NOMO-1 (cell line): Measurements from ENCODE around the gene BTG1.

Experiments used
- DNase-seq, 2 experiments: peaks; one replicate each; lab custom pipeline; 2025; ENCODE audit not compliant: unreplicated experiment in 2 of 2; lab: John Stamatoyannopoulos, UW

Gene BTG1

DNA sequence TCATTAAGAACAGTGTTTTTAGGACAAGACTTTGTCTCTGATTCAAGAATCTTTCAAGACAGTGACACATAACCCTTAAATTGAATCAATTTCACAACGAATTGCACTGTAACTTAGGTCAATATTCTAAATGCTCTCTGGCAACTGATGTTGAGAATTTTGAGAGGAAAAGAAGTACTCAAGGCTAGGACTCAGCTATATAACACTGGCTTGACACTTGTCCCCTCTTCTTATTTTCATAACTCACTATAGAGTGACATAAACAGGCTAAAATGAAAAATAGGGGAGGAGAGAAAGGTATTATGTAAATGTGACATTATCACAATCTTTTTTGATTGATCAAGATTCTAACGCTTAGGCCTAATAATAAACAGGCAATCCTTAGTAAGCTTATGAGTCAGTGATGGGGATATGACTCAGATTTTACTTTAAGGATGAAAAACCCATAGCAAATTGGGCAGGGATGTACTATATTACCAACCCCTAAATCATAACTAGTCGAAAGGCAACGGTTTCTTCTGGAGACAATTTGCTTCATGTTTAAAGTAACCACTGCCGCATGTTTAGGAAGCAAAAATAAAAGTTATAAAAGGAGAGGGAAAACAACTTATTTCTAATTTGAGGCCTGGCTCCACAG, 10.9 kb downstream of the BTG1 start:
- peak in 1 of 2 experiments; percentile 58 for DNase-seq

DNA sequence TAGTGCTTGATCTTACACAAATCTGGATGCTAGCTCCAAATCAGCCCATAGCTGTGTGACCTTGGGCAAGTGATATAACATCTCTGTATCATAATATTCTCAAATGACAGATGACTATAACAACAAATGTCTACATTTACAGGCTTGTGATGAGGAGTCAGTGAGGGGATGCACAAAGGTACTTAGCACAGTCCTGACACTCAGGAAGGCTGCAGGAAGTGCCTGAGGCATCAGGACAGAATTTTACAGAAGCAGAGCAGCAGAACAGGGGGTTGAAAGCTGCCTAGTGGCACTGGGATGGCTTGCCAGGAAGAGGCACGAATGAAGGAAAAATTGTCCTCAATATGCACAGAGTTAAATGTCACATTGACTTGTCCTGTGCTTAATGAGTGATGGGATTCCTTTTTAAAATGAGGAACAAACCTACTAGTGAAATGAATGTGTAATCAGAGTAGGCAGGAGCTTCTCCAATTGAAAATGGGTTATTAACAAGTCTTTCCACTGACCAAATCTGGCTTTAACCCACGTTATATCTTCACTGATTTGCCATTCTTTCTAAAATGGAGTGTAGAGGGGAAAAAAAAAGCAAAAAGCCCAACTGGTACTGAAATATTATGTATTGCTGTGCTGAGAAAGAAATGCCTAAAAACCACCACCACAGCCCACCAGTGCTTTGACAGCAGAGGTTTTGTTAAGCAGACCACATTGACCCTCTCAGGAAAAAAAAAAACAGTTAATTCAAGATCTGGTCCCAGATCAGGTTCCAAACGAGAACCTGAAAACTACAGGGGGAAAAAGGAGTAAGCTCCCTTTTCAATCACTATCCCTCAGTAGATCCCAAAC, 11.6 kb downstream of the BTG1 start:
- DNase-seq, result peak in 1 of 2 experiments; percentile 74

DNA sequence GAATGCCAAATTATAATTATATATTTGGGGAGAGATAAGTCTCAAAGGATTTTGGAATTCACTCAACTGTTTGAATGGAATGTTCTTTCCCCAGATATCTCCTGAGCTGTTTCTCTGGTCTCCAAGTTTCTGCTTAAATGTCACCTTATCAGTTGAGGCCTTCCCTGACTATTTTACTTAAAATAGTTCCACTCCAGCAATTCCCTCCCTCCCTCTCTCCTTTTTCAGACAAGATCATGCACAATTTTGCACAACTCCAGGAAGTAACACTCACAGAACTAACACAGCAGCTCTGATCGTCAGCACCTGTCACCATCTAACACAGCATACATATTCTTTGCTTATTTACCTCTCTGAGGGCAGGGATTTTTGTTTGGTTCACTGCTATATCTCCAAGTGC, 12.5 kb downstream of the BTG1 start:
- no peak for DNase-seq

DNA sequence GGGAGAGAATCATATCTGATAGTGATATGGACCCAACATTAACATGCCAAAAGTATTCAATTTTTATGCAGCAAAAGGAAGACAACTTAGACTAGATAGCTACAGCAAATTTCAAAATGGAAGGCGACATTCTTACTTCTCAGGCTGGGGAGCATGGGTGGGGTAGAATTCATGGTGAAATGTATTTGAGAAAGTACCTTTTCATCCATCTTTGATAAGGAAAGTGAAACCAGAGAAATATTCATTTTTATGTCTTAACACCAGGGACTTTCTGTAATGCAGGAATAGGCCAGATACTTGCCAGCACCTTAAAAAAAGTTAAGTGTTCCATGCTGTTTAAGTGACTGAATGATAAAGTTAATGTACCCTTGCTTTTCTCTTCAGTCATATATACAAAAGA, 13.4 kb downstream of the BTG1 start:
- DNase-seq, result peak in 1 of 2 experiments; percentile 9

DNA sequence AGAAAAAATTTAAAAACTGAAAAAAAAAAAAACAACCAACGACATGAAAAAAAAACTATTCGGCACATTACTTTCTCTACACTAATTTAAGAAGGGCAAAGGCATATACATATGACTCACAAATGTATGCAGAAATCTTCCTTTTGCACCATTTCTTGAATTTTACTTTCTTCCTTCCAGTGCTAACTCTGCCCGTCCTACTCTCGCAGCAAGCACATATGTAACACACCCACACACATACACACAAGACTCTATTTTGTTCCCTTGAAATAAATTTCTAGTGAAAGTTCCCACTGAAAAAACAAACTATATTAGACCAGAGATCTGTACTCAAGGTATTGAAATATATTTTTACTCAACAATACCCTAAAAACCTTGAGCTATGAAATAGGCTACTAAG, 14.6 kb downstream of the BTG1 start:
- peak in 1 of 2 experiments; percentile 21 for DNase-seq

DNA sequence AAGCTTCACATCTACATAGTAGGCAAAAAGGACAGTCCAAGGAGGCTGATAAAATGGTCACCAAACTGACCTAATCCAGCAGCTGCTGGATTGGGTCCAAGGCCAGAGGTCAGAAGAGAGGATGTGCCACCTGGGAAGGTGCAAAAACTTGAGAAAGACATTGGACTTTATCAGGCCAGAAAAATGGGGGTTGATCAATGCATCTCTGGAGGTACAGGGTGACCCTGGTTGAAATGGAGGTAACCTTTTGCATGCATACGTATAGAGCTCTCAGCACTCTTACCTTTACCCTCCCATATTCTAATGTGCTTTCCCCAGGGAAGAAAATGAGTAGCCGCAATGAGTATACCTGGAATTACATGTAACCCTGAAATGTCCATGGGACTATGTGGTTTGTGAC, 16.0 kb downstream of the BTG1 start:
- no peak for DNase-seq

DNA sequence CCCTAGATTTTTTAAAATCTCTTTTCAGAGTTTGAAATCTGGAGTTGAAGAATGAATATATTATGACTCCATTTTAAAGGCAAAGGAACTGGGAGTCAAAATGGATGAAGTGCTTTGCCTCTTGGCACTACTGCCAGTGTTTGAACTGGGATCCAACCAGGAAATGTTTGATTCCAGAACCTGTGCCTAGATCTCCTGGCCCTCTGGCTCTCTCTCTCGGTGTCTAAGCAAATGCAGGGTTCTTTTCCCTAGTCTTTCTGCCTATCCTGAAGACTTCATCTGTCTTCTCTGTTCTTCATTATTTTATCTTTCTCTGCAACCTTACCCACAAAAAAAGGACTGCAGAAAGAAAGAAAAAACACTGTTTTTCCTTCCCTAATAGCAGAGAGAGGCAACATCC, 17.0 kb downstream of the BTG1 start:
- DNase-seq, result no peak

DNA sequence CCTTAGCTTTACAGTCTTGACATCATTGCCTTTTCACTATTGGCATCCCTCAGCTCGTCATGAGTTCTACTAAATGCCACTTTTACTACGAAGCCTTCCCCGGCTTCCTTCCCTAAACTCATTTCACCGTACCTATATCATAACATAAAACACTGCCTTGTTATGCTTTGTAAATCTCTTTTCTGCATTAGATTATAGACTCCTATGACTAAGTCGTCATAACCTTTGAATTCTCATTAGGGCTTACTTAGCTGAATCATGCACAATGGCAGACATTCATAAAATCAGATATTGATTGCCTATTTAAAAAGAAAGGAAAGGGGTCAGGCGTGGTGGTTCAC, 21.0 kb downstream of the BTG1 start:
- DNase-seq, result peak in 1 of 2 experiments; percentile 34

DNA sequence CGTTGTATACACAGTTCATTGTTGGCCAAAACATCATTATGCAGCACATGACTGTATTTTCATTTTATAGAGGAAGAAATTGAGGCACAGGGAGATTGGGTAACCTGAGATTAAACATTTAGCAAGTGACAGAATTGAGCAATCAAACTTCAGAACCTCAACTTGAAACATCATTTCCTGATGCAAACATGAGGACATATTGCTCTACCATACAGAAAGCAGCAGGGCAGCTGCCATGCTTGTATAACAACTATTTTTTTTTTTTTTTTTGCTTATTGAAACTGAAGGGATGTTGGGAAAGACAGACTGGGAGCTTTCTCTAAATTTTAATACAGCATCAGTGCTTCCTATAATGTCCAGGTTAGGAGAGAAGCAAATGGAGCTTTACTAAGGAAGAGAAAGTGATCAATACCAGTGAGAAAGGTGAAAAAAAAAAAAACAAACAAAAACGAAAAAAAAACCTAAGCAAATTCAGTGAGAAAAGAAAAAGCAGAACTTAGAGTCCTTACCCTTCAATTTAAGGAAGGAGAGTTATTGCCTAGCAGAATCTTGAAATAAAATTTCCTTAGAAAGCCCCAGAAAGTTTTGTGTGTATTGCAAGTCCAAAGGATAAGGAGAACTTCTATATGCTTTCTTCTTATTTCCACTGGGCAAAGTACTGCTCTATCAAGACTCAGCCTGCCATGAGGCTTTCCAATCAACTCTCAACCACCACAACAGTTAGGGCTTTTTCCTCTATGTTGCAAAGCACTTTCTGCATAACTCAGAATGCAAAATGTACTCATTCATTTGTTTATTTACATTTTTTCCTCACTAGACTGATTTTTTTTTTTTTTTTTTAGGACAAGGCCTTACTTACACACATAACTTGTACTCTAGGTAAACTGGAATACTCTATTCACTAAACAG, 21.6 kb downstream of the BTG1 start:
- DNase-seq, result peak; percentile 63 to 84

DNA sequence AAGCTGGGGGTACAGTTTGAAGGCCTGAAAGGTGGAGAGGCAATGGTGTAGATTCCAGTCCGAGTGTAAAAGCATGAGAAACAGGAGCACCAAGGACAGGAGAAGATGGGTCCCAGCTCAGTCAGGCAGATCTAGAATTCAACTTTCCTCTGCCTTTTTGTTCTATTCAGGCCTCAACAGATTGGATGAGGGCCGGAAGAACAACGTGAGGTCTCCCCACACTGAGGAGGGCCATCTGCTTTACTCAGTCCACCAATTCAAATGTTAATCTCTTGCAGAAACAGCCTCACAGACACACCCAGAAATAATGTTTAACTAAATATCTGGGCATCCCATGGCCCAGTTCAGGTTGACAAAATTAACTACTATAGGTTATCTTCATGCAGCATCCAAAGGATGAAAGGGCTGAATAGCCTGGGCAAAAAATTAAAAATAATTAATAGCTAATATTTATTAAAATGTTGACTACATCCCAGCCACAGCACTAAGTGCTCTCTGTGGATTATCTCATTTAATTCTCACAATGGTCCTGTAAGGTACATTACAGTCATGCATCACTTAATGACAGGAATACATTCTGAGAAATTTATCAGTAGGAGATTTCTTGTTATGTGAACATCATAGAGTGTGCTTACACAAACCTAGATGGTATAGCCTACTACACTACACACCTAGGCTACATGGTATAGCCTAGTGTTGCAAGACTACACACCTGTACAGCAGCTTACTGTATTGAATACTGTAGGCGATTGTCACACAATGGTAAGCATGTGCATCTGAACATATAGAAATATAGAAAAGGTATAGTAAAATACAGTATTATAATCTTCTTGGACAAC, 22.5 kb downstream of the BTG1 start:
- no peak for DNase-seq

DNA sequence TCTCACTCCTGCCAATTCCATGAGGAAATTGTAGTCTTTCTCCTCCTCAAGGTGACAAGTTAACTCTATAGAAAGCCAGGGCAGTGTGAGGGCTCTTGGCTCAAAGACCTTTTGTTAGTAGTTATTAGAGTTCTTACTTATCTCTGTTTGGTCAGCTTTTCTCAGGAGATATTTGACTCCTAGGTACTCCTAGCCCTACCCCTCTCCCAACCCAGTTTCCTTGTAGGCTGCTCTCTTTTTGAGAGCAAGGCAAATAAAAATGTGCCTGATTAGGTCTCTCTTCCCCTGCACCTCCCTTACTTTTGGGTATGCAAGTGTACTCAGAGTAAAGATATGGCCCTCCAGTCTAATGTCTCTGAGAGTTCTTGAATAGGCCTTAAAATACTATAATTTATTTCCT, 23.8 kb downstream of the BTG1 start:
- DNase-seq, result no peak

DNA sequence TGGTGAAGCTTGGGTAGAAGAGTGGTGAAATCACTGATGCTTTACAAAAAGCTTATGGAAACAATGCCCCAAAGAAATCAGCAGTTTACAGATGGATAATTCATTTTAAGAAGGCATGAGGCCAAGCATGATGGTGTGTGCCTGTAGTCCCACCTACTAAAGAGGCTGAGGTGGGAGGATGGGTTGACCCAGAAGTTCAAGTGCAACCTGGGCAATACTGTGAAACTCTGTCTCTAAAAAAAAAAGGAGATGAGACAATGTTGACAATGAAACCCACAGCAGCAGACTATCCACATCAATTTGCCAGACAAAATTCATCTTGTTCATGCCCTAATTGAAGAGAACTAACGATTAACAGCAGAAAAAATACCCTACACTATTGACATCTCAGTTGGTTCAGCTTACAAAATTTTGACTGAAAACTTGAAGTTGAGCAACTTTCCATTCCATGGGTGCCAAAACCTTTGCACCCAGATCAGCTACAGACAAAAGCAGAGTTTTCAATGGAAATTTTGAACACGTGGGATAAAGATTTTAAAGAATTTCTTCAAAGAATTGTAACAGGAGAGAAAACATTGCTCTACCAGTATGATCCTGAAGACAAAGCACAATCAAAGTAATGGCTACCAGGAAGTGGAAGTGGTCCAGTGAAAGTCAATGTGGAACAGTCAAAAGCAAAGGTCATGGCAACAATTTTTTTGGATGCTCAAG, 26.7 kb downstream of the BTG1 start:
- no peak for DNase-seq

DNA sequence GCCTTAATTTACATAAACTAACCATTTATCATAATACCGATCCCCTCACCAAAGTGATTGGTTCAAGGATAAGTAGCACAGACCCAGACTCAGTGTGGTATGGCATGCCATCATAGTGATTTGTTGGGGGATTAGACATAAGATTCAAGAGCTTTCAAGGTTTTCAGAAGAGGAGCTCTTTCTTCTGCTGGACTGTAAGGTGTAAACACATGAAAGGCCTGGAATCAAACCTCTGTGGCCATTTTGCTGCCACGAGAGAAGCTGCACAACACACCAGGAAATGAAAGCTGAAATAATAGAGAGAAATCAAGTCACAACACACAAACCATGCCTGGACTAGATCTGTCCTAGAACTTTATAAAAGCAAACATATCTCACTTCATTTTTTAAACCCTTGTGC, 30.8 kb downstream of the BTG1 start:
- DNase-seq, result no peak

DNA sequence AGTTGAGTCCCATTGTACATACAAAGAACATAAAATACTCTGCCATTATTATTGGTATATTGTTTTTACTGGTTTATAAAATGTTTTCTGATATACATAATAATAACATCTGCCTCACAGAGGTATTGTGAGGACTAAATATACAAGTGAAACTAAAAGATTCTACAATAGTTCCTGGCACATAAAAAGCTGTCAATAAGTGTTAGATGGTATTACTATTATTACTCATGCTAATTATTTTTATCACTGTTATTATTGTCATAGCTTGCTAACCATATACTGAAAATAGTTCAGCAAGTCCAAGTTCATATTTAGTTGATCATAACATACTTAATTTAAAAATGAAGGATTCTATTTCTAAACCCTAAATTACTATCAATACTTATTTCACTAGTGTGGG, 34.4 kb downstream of the BTG1 start:
- no peak for DNase-seq

DNA sequence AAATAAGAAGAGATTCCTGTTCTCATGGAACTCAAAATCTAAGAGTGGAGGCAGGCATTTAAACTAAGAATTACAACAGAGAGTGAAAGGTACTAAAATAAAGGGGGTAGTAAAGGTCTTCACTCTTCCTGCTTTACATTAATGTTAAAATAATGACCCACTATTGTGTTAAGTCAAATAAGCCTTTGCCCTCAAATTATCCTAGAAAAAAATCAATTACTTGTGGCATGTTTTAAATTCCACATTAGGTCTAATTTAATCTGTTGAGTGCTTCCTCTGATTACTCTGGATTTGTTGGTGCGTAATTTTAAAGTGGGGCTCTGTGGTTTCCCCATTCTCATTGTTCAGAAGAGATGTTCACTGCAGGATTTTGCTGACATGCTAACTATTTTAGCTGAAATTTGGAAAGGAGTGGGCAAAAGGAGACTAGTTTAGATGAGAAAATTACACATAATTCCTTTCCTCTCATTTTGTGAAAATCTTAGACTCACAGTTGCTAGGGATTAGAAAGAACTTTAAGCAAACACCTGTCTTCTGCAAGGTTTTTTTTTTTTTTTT, 35.5 kb downstream of the BTG1 start:
- no peak for DNase-seq

DNA sequence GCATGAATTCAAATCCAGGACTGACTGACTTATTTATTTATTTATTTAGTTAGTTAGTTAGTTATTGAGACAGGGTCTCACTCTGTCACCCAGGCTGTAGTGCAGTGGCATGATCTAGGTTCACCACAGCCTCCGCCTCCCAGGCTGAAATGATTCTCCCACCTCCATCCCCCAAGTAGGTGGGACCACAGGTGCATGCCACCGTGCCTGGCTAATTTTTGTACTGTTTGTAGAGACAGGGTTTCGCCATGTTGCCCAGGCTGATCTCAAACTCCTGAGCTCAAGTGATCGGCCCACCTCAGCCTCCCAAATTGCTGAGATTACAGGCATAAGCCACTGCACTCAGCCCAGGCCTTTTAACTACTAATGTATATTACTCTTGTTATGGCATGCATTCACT, 36.0 kb downstream of the BTG1 start:
- DNase-seq, result no peak

DNA sequence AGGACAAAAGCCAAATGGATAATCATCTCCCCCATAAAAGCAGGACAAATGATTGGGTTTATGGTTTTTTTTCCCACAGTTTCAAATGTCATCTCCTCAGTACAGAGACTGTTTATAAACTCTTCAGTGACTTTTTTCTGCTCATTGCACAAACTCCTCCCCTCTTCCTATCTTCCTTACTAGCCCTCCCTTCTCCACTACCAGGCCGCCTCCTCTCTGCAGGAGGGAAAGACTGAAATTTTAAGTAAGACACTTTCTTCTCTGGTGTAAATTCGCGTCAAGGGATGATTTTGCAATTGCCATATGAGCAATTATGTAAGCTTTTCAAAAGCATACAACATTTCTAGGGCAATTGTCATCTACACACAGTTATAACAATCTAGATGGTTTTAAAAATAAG, 37.0 kb downstream of the BTG1 start:
- DNase-seq, result peak; percentile 74 to 88

DNA sequence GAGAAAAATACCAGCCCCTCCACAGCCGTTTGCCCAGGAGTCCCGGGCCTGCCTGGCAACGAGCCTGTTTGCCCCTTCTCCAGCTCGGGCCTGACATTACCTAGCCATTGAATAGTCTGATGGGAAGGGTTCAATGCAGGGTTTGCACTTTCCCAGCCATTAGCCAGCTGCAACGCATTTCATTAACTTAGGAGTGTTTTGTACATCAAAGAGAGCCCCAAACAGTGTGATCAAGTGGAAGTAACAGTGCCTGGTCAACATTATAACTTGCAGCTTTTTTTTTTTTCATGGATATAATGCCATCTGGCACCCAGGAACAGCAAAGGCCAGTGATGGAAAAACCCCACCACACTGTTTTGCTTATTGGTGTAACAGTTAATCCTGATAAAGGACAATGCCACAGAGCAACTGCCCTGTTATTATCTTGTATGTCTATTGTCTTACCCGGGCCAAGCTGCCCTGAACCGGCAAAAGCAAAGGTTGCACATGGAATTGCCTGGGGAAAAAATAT, 38.0 kb downstream of the BTG1 start:
- DNase-seq, result no peak

DNA sequence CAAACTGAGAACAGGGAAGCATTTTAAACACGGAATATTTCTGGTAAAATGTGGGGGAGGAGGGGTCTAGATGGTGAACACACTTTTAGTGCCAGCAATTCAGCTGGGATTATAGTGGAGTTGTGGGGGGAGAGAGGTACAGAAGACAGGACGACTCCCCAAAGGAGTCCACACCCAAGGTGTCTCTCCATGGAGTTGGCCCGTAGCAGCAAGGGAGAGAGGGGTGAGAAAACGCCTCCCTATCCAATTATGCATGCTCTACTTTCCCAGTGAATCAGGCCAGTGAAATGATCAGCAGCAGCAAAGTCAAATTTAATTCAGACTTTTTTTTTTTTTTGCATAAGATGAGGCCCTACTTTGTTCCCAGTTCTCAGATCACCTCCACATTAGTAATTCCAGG, 38.6 kb downstream of the BTG1 start:
- DNase-seq, result no peak
